DND-41 (cell line): ENCODE measurements around the gene MEGF11.
"Not testable (repeated sequence)": the region's sequence is repeated elsewhere in the genome, so short reads cannot be mapped to it uniquely, and the experiment has no call there.

Source experiments
- ATAC-seq: fragments of 200-7000 bp; cut with Tn5 transposase; 3 replicates; pipeline ENCODE4 v1.9.1; 2021; ENCODE audit warnings: low read depth; ENCODE audit not compliant: insufficient read depth
- DNase-seq: peaks from one replicate; pipeline ENCODE4 v3.0.0-alpha.2; 2020
- H2AFZ ChIP-seq: 2 replicates; pipeline ENCODE4 v1.6.0; 2012; ENCODE audit warnings: low read depth, low read length
- H3K27ac ChIP-seq: 2 replicates; pipeline ENCODE4 v1.5.1; 2012; ENCODE audit warnings: low read length, inconsistent platforms
- H3K27me3 ChIP-seq: fragments of 200-600 bp; sonication (generic); 2 replicates; pipeline ENCODE4 v1.6.0; 2012; ENCODE audit warnings: low read length, mild to moderate bottlenecking, inconsistent platforms; ENCODE audit not compliant: insufficient read depth, poor library complexity
- H3K36me3 ChIP-seq: 2 replicates; pipeline ENCODE4 v1.5.1; 2012; ENCODE audit warnings: low read length, inconsistent platforms; ENCODE audit not compliant: insufficient read depth
- H3K4me1 ChIP-seq: 2 replicates; pipeline ENCODE4 v1.5.1; 2012; ENCODE audit warnings: mild to moderate bottlenecking, low read length; ENCODE audit not compliant: insufficient read depth
- H3K4me2 ChIP-seq: 2 replicates; pipeline ENCODE4 v1.6.0; 2012; ENCODE audit warnings: mild to moderate bottlenecking, moderate library complexity, low read length, inconsistent platforms; ENCODE audit not compliant: insufficient read depth
- H3K4me3 ChIP-seq, 2 experiments: fragments of 200-600 bp in 1 of 2; shearing (Covaris generic) in 1 of 2; 2 replicates each; pipeline ENCODE4 v1.5.1; 2012 to 2016; ENCODE audit warnings: inconsistent platforms in 2 of 2, low read length in 2 of 2, mild to moderate bottlenecking in 2 of 2, low read depth in 1 of 2, moderate library complexity in 1 of 2
- H3K79me2 ChIP-seq: 2 replicates; pipeline ENCODE4 v1.6.0; 2012; ENCODE audit warnings: low read length, inconsistent platforms; ENCODE audit not compliant: insufficient read depth
- H3K9ac ChIP-seq: 2 replicates; pipeline ENCODE4 v1.6.0; 2012; ENCODE audit warnings: low read depth, mild to moderate bottlenecking, inconsistent platforms, low read length, moderate library complexity
- H3K9me3 ChIP-seq: 2 replicates; pipeline ENCODE4 v1.5.1; 2012; ENCODE audit warnings: low read length, moderate library complexity, mild to moderate bottlenecking, inconsistent platforms; ENCODE audit not compliant: insufficient read depth, severe bottlenecking
- H4K20me1 ChIP-seq: 2 replicates; pipeline ENCODE4 v1.6.0; 2012; ENCODE audit warnings: low read length; ENCODE audit not compliant: insufficient read depth
- EZH2 ChIP-seq: IDR thresholded peaks from 3 replicates; pipeline ENCODE4 v1.6.1; 2012; ENCODE audit warnings: borderline replicate concordance, low read depth, mild to moderate bottlenecking, moderate library complexity, low read length, inconsistent platforms; ENCODE audit not compliant: severe bottlenecking
- TF ChIP-seq, protein P1 (sequence below): IDR thresholded peaks from 2 replicates; pipeline ENCODE4 v1.5.1; 2012; ENCODE audit warnings: borderline replicate concordance, low read length, moderate library complexity, mild to moderate bottlenecking; ENCODE audit not compliant: poor library complexity, severe bottlenecking; ENCODE audit errors: extremely low read depth

MEGF11 gene

DNA sequence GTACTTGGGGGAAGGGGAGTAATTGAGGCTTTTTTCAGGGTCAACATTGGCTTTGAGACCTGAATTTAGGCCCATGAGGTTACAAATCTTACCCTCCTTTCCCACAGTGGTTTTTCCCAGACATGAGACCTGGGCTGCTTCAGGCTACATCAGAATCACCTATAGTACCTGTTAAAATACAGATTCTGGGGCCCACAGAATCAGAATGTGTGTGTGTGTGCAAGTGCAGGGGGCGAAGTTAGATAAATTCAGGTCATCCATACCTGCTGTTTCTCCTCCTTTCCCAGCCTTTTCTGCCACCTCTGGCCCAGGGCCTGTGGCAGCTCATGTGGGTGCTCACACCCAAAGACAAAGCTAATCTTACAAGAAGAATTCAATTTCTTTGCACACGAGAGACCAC, 273.7 kb downstream of the MEGF11 start:
- Histone ChIP-seq H3K36me3 (no peaks in the 10 kb centered on the region), H3K4me2 (no peak overlapping the region), H3K27me3 (peaks cover 10% of the 10 kb centered on the region), H3K4me3 (no peak overlapping the region), H4K20me1 (0 out of 2 replicates have a peak, but pooled peaks cover 3% of the 10 kb centered on the region), H3K79me2 (no peaks in the 10 kb centered on the region), H3K9me3 (no peaks in the 10 kb centered on the region), H3K9ac (no peak overlapping the region), H3K27ac (no peak overlapping the region), H2AFZ (no peak overlapping the region), H3K4me1 (no peaks in the 10 kb centered on the region)
- no peak for TF ChIP-seq EZH2
- TF ChIP-seq, protein P1, sequence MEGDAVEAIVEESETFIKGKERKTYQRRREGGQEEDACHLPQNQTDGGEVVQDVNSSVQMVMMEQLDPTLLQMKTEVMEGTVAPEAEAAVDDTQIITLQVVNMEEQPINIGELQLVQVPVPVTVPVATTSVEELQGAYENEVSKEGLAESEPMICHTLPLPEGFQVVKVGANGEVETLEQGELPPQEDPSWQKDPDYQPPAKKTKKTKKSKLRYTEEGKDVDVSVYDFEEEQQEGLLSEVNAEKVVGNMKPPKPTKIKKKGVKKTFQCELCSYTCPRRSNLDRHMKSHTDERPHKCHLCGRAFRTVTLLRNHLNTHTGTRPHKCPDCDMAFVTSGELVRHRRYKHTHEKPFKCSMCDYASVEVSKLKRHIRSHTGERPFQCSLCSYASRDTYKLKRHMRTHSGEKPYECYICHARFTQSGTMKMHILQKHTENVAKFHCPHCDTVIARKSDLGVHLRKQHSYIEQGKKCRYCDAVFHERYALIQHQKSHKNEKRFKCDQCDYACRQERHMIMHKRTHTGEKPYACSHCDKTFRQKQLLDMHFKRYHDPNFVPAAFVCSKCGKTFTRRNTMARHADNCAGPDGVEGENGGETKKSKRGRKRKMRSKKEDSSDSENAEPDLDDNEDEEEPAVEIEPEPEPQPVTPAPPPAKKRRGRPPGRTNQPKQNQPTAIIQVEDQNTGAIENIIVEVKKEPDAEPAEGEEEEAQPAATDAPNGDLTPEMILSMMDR = no peak
- DNase-seq = no peak
- ATAC-seq = no peak

DNA sequence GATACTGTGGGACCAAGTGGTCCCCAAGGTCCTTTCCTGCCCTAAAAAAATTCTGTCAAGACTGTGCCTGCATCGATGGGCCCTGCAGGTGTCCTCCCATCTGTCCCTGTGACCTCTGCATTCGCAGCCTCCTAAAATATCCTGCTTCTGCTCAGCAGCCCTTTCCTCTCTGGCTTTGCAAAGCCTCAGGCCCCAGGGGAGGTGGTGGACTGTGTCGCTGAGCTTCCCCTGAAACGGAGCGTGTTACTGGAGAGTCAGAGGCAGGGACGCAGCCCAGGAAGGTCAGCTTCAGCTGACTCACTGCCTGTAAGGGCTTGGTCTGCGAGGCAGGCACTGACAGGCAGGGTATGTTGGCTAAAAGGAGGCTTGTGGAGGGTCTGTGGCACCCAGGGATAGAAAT, 274.2 kb downstream of the MEGF11 start:
- Histone ChIP-seq H3K4me1 (no peaks in the 10 kb centered on the region), H3K4me3 (no peak overlapping the region), H4K20me1 (0 out of 2 replicates have a peak, but pooled peaks cover 3% of the 10 kb centered on the region), H2AFZ (no peak overlapping the region), H3K9me3 (no peaks in the 10 kb centered on the region), H3K9ac (no peak overlapping the region), H3K4me2 (no peak overlapping the region), H3K36me3 (no peaks in the 10 kb centered on the region), H3K79me2 (no peaks in the 10 kb centered on the region), H3K27me3 (peaks cover 10% of the 10 kb centered on the region), H3K27ac (no peak overlapping the region)
- no peak for DNase-seq
- ATAC-seq = no peak
- no peak for TF ChIP-seq EZH2
- TF ChIP-seq, protein P1 = no peak

DNA sequence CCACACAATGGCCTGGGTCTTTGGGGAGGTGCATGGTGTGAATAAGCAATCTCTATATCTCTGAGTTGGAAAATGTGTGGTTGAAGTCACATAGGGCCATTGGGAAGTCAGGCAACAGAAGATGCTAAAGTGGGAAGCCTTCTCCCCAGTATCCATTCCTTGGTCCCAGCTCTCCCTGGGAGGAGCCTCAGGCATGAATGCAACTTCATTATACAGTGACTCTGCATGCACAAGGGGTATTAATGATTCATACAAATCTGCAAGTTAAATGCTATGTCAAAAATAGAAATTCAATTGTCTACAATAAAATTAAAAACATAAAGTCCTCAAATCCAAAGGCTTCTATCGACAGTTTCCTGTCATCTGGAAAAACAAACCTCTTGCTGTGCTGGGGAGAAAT, 275.4 kb downstream of the MEGF11 start:
- no peak overlapping the region for H3K9ac ChIP-seq
- DNase-seq = no peak
- H3K36me3 ChIP-seq = no peaks in the 10 kb centered on the region
- no peaks in the 10 kb centered on the region for H3K4me1 ChIP-seq
- no peaks in the 10 kb centered on the region for H3K79me2 ChIP-seq
- no peak overlapping the region for H3K4me2 ChIP-seq
- H3K9me3 ChIP-seq = no peaks in the 10 kb centered on the region
- ATAC-seq = no peak
- no peak overlapping the region for H3K4me3 ChIP-seq
- TF ChIP-seq, protein P1 = no peak
- TF ChIP-seq EZH2 = no peak
- 0 out of 2 replicates have a peak, but pooled peaks cover 3% of the 10 kb centered on the region for H4K20me1 ChIP-seq
- no peak overlapping the region for H2AFZ ChIP-seq
- peaks cover 3% of the 10 kb centered on the region for H3K27me3 ChIP-seq
- H3K27ac ChIP-seq = no peak overlapping the region

DNA sequence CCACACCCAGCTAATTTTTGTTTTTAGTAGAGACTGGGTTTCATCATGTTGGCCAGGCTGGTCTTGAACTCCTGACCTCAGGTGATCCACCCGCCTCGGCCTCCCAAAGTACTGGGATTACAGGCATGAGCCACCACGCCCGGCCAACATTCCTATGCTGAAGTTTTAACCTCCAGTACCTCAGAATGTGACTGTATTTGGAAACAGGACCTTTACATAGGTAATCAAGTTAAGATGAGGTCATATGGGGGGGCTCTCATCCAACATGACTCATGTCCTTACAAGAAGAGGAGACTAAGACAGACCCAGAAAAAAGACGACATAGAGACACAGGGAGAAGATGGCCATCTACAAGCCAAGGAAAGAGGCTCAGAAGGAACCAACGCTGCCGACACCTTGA, 277.4 kb downstream of the MEGF11 start:
- H3K4me2 ChIP-seq, H3K9me3 ChIP-seq, H3K36me3 ChIP-seq, H3K27me3 ChIP-seq, H3K27ac ChIP-seq, H4K20me1 ChIP-seq, H3K79me2 ChIP-seq, H3K4me3 ChIP-seq, H2AFZ ChIP-seq, ATAC-seq, H3K4me1 ChIP-seq, H3K9ac ChIP-seq, DNase-seq: not testable (repeated sequence)
